ENCODE results near the gene EFCAB6.

GRCh38 chr22:43827003-43827735 is 15.1 kb upstream of the EFCAB6 start:
- no peak for TF ChIP-seq BRCA1 (IDR thresholded peaks at IDR 0.05)
- no peak for TF ChIP-seq BRCA1 (CRISPR knock-in tag; IDR thresholded peaks at IDR 0.05)
- TF ChIP-seq, protein P1, sequence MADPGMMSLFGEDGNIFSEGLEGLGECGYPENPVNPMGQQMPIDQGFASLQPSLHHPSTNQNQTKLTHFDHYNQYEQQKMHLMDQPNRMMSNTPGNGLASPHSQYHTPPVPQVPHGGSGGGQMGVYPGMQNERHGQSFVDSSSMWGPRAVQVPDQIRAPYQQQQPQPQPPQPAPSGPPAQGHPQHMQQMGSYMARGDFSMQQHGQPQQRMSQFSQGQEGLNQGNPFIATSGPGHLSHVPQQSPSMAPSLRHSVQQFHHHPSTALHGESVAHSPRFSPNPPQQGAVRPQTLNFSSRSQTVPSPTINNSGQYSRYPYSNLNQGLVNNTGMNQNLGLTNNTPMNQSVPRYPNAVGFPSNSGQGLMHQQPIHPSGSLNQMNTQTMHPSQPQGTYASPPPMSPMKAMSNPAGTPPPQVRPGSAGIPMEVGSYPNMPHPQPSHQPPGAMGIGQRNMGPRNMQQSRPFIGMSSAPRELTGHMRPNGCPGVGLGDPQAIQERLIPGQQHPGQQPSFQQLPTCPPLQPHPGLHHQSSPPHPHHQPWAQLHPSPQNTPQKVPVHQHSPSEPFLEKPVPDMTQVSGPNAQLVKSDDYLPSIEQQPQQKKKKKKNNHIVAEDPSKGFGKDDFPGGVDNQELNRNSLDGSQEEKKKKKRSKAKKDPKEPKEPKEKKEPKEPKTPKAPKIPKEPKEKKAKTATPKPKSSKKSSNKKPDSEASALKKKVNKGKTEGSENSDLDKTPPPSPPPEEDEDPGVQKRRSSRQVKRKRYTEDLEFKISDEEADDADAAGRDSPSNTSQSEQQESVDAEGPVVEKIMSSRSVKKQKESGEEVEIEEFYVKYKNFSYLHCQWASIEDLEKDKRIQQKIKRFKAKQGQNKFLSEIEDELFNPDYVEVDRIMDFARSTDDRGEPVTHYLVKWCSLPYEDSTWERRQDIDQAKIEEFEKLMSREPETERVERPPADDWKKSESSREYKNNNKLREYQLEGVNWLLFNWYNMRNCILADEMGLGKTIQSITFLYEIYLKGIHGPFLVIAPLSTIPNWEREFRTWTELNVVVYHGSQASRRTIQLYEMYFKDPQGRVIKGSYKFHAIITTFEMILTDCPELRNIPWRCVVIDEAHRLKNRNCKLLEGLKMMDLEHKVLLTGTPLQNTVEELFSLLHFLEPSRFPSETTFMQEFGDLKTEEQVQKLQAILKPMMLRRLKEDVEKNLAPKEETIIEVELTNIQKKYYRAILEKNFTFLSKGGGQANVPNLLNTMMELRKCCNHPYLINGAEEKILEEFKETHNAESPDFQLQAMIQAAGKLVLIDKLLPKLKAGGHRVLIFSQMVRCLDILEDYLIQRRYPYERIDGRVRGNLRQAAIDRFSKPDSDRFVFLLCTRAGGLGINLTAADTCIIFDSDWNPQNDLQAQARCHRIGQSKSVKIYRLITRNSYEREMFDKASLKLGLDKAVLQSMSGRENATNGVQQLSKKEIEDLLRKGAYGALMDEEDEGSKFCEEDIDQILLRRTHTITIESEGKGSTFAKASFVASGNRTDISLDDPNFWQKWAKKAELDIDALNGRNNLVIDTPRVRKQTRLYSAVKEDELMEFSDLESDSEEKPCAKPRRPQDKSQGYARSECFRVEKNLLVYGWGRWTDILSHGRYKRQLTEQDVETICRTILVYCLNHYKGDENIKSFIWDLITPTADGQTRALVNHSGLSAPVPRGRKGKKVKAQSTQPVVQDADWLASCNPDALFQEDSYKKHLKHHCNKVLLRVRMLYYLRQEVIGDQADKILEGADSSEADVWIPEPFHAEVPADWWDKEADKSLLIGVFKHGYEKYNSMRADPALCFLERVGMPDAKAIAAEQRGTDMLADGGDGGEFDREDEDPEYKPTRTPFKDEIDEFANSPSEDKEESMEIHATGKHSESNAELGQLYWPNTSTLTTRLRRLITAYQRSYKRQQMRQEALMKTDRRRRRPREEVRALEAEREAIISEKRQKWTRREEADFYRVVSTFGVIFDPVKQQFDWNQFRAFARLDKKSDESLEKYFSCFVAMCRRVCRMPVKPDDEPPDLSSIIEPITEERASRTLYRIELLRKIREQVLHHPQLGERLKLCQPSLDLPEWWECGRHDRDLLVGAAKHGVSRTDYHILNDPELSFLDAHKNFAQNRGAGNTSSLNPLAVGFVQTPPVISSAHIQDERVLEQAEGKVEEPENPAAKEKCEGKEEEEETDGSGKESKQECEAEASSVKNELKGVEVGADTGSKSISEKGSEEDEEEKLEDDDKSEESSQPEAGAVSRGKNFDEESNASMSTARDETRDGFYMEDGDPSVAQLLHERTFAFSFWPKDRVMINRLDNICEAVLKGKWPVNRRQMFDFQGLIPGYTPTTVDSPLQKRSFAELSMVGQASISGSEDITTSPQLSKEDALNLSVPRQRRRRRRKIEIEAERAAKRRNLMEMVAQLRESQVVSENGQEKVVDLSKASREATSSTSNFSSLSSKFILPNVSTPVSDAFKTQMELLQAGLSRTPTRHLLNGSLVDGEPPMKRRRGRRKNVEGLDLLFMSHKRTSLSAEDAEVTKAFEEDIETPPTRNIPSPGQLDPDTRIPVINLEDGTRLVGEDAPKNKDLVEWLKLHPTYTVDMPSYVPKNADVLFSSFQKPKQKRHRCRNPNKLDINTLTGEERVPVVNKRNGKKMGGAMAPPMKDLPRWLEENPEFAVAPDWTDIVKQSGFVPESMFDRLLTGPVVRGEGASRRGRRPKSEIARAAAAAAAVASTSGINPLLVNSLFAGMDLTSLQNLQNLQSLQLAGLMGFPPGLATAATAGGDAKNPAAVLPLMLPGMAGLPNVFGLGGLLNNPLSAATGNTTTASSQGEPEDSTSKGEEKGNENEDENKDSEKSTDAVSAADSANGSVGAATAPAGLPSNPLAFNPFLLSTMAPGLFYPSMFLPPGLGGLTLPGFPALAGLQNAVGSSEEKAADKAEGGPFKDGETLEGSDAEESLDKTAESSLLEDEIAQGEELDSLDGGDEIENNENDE (IDR thresholded peaks at IDR 0.05; ENCODE audit: low read depth, low read length): no peak
- TF ChIP-seq TAF7 (tag; IDR thresholded peaks at IDR 0.05): no peak
- no peak for TF ChIP-seq CTCF (IDR thresholded peaks at IDR 0.05 in 2 of 3, conservative IDR thresholded peaks at IDR 0.05 in 1 of 3; ENCODE audit: insufficient read depth in 2 of 3, low read depth in 1 of 3, low read length in 3 of 3)
- TF ChIP-seq ZNF274 (IDR thresholded peaks at IDR 0.05; ENCODE audit: borderline replicate concordance, low read depth, low read length): no peak
- TF ChIP-seq, protein P2, sequence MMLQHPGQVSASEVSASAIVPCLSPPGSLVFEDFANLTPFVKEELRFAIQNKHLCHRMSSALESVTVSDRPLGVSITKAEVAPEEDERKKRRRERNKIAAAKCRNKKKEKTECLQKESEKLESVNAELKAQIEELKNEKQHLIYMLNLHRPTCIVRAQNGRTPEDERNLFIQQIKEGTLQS (IDR thresholded peaks at IDR 0.05): no peak
- TF ChIP-seq, protein P2 (CRISPR knock-in tag; conservative IDR thresholded peaks at IDR 0.05): no peak
- TF ChIP-seq USF2 (CRISPR knock-in tag; IDR thresholded peaks at IDR 0.05): no peak
- no peak for TF ChIP-seq FOSL1 (tag; conservative IDR thresholded peaks at IDR 0.05)
- TF ChIP-seq MYBL2 (IDR thresholded peaks at IDR 0.05; ENCODE audit: low read depth): no peak
- TF ChIP-seq MYBL2 (CRISPR knock-in tag; IDR thresholded peaks at IDR 0.05; ENCODE audit: borderline replicate concordance): no peak

Measured in K562 (cell line).